Nephron progenitor cell (in vitro differentiated cells): Measurements from ENCODE around the gene HOXB7.

ENCODE experiments used
- DNase-seq: peaks from one replicate; pipeline ENCODE4 v3.0.0; 2021
- H3K27ac Mint-ChIP-seq: 2 replicates; pipeline ENCODE4 v1.8.0; 2021; ENCODE audit warnings: mild to moderate bottlenecking, moderate library complexity, mixed read lengths
- H3K27me3 Mint-ChIP-seq: 2 replicates; pipeline ENCODE4 v1.8.0; 2021; ENCODE audit warnings: mild to moderate bottlenecking, low read depth, mixed read lengths; ENCODE audit not compliant: poor library complexity
- H3K36me3 Mint-ChIP-seq: 2 replicates; pipeline ENCODE4 v1.8.0; 2021; ENCODE audit warnings: low read depth, mixed read lengths
- H3K4me1 Mint-ChIP-seq: 2 replicates; pipeline ENCODE4 v1.8.0; 2021; ENCODE audit warnings: mixed read lengths
- H3K4me3 Mint-ChIP-seq: 2 replicates; pipeline ENCODE4 v1.8.0; 2021; ENCODE audit warnings: mild to moderate bottlenecking, moderate library complexity, mixed read lengths
- H3K9me3 Mint-ChIP-seq: 2 replicates; pipeline ENCODE4 v1.8.0; 2021; ENCODE audit warnings: mild to moderate bottlenecking, moderate library complexity, mixed read lengths
- CTCF ChIP-seq: fragments of 200-600 bp; sonication (generic); IDR thresholded peaks from 2 replicates; pipeline ENCODE4 v1.5.0; 2021; ENCODE audit warnings: antibody characterized with exemption

Gene HOXB7

GRCh38 chr17:48611681-48612455 is 1.1 kb upstream of the HOXB7 start:
- peak; percentile 82 for DNase-seq
- H3K4me1 Mint-ChIP-seq, result peaks cover 50% of the 10 kb centered on the region
- peak overlapping the region; percentile 99 for H3K4me3 Mint-ChIP-seq
- H3K27me3 Mint-ChIP-seq, result peaks cover 6% of the 10 kb centered on the region
- TF ChIP-seq CTCF, result no peak
- H3K36me3 Mint-ChIP-seq, result peaks cover 32% of the 10 kb centered on the region
- H3K27ac Mint-ChIP-seq, result peak overlapping the region; percentile 100
- no peaks in the 10 kb centered on the region for H3K9me3 Mint-ChIP-seq

GRCh38 chr17:48611213-48611612 is 396 bp upstream of the HOXB7 start:
- TF ChIP-seq CTCF, result no peak
- no peak for DNase-seq
- Mint-ChIP-seq H3K36me3 (peaks cover 36% of the 10 kb centered on the region), H3K27me3 (peaks cover 6% of the 10 kb centered on the region), H3K4me3 (peak overlapping the region; percentile 99), H3K4me1 (peaks cover 50% of the 10 kb centered on the region), H3K9me3 (no peaks in the 10 kb centered on the region), H3K27ac (peak overlapping the region; percentile 100)

GRCh38 chr17:48609759-48610281 is 997 bp downstream of the HOXB7 start:
- H3K4me1 Mint-ChIP-seq, result peaks cover 51% of the 10 kb centered on the region
- H3K27me3 Mint-ChIP-seq, result peaks cover 3% of the 10 kb centered on the region
- TF ChIP-seq CTCF, result no peak
- peaks cover 38% of the 10 kb centered on the region for H3K36me3 Mint-ChIP-seq
- peak overlapping the region; percentile 99 for H3K4me3 Mint-ChIP-seq
- peak overlapping the region; percentile 100 for H3K27ac Mint-ChIP-seq
- H3K9me3 Mint-ChIP-seq, result no peaks in the 10 kb centered on the region
- no peak for DNase-seq

- no peak for DNase-seq
- peaks cover 55% of the 10 kb centered on the region for H3K4me1 Mint-ChIP-seq
- peak overlapping the region; percentile 100 for H3K27ac Mint-ChIP-seq
- H3K4me3 Mint-ChIP-seq, result peak overlapping the region; percentile 99
- peaks cover 3% of the 10 kb centered on the region for H3K27me3 Mint-ChIP-seq
- TF ChIP-seq CTCF, result no peak
- H3K36me3 Mint-ChIP-seq, result peaks cover 46% of the 10 kb centered on the region
- H3K9me3 Mint-ChIP-seq, result no peaks in the 10 kb centered on the region
Measured at GRCh38 chr17:48609033-48609432, 1.8 kb downstream of the HOXB7 start.

GRCh38 chr17:48608494-48608834 is 2.4 kb downstream of the HOXB7 start:
- no peak for TF ChIP-seq CTCF
- Mint-ChIP-seq H3K4me1 (peaks cover 57% of the 10 kb centered on the region), H3K9me3 (no peaks in the 10 kb centered on the region), H3K4me3 (peak overlapping the region; percentile 99), H3K27ac (peak overlapping the region; percentile 100), H3K36me3 (peaks cover 46% of the 10 kb centered on the region), H3K27me3 (peaks cover 3% of the 10 kb centered on the region)
- DNase-seq, result no peak
